B cell (primary cell): Measurements from ENCODE around the gene RET. TPM values are rescaled to one million over a fixed set of nuclear protein-coding genes. Genes with fewer than 3 reads are reported as not detected.

ENCODE experiments used
- ATAC-seq: fragments of 200-7000 bp; cut with Tn5 transposase; one replicate; pipeline ENCODE4 v1.10.0; 2021; ENCODE audit warnings: low read depth, mild to moderate bottlenecking, moderate number of reproducible peaks, moderate library complexity
- CTCF ChIA-PET: fragments of 350-600 bp; sonication (Branson Sonifier 250); formaldehyde crosslinking; loops from one replicate; lab custom pipeline; 2021; ENCODE audit warnings: antibody characterized with exemption, inconsistent platforms; lab: Charles Lee
- POLR2A ChIA-PET: fragments of 350-600 bp; sonication (Branson Sonifier 250); formaldehyde crosslinking; loops from one replicate; lab custom pipeline; 2021; ENCODE audit warnings: antibody characterized with exemption; lab: Charles Lee
- DNase-seq: peaks from one replicate; pipeline ENCODE4 v3.0.0; 2013
- H2AFZ ChIP-seq: 2 replicates; pipeline ENCODE4 v1.6.1; 2012; ENCODE audit warnings: mild to moderate bottlenecking, low read depth, low read length; ENCODE audit not compliant: insufficient read depth, poor library complexity, severe bottlenecking
- H3K27ac ChIP-seq, 2 donors: 1 replicate in 1 of 2; 2 replicates in 1 of 2; pipeline ENCODE4 v1.5.1; 2012 to 2013; ENCODE audit warnings: low read length in 2 of 2, mild to moderate bottlenecking in 2 of 2, moderate library complexity in 1 of 2
- H3K27me3 ChIP-seq, 4 experiments: fragments of 200-600 bp in 1 of 4; sonication (generic) in 1 of 4; replicated peaks in 1 of 4; 1 replicate in 2 of 4; 2 replicates in 2 of 4; pipeline versions ENCODE4 v1.6.1 to v1.7.0; 2013 to 2016; ENCODE audit warnings: low read length in 3 of 4, mild to moderate bottlenecking in 2 of 4, mixed read lengths in 1 of 4, moderate library complexity in 1 of 4; ENCODE audit not compliant: insufficient read depth in 4 of 4, control insufficient read depth in 3 of 4; ENCODE audit errors: control extremely low read depth in 1 of 4
- H3K36me3 ChIP-seq, 2 experiments: replicated peaks in 1 of 2; 1 replicate in 1 of 2; 2 replicates in 1 of 2; pipeline versions ENCODE4 v1.6.1 to v1.7.1; 2013; ENCODE audit warnings: low read length in 1 of 2; ENCODE audit not compliant: insufficient read depth in 2 of 2, control insufficient read depth in 1 of 2; ENCODE audit errors: control extremely low read depth in 1 of 2, extremely low read depth in 1 of 2
- H3K4me1 ChIP-seq, 2 donors: fragments of 200-600 bp in 1 of 2; sonication (generic) in 1 of 2; 1 replicate in 1 of 2; 2 replicates in 1 of 2; pipeline versions ENCODE4 v1.5.1 to v1.6.1; 2013 to 2017; ENCODE audit warnings: low read length in 2 of 2; ENCODE audit not compliant: control insufficient read depth in 2 of 2, insufficient read depth in 2 of 2
- H3K4me2 ChIP-seq: replicated peaks from 2 replicates; pipeline ENCODE3; 2012; ENCODE audit warnings: mild to moderate bottlenecking, low read depth, low read length; ENCODE audit not compliant: poor library complexity, severe bottlenecking
- H3K4me3 ChIP-seq, 5 experiments: fragments of 200-600 bp in 1 of 5; sonication (generic) in 1 of 5; 1 replicate in 3 of 5; 2 replicates in 2 of 5; pipeline versions ENCODE4 v1.5.1 to v1.7.0; 2011 to 2016; ENCODE audit warnings: low read length in 4 of 5, mild to moderate bottlenecking in 4 of 5, low read depth in 2 of 5, control low read depth in 1 of 5, moderate library complexity in 1 of 5; ENCODE audit not compliant: insufficient read depth in 1 of 5; ENCODE audit errors: control extremely low read depth in 1 of 5, extremely low read depth in 1 of 5
- H3K79me2 ChIP-seq: fragments of 200-600 bp; sonication (generic); one replicate; pipeline ENCODE4 v1.6.0; 2016; ENCODE audit warnings: low read length; ENCODE audit not compliant: control insufficient read depth, insufficient read depth
- H3K9ac ChIP-seq: fragments of 200-600 bp; sonication (generic); 2 replicates; pipeline ENCODE4 v1.6.1; 2017; ENCODE audit warnings: mild to moderate bottlenecking, low read length, moderate library complexity
- H3K9me3 ChIP-seq, 3 donors: one replicate each; pipeline versions ENCODE4 v1.6.1 to v1.7.1; 2013; ENCODE audit warnings: low read length in 2 of 3; ENCODE audit not compliant: control insufficient read depth in 2 of 3, insufficient read depth in 1 of 3; ENCODE audit errors: control extremely low read depth in 1 of 3
- H4K20me1 ChIP-seq: 2 replicates; pipeline ENCODE4 v1.6.0; 2012; ENCODE audit warnings: mild to moderate bottlenecking, low read length; ENCODE audit not compliant: insufficient read depth, control insufficient read depth, poor library complexity, severe bottlenecking
- H3K27ac Mint-ChIP-seq: one replicate; pipeline ENCODE4 v1.8.0; 2021; ENCODE audit warnings: mixed read lengths
- H3K27me3 Mint-ChIP-seq: one replicate; pipeline ENCODE4 v1.8.0; 2021; ENCODE audit warnings: mixed read lengths
- H3K4me1 Mint-ChIP-seq: one replicate; pipeline ENCODE4 v1.8.0; 2021; ENCODE audit warnings: mixed read lengths
- H3K4me3 Mint-ChIP-seq: one replicate; pipeline ENCODE4 v1.8.0; 2021; ENCODE audit warnings: mixed read lengths
- H3K9me3 Mint-ChIP-seq: one replicate; pipeline ENCODE4 v1.8.0; 2022; ENCODE audit warnings: mixed read lengths; ENCODE audit not compliant: insufficient read depth
- CTCF ChIP-seq: fragments of 200-600 bp; IDR thresholded peaks from one replicate; pipeline ENCODE4 v1.8.0; 2022; ENCODE audit warnings: antibody characterized with exemption, mild to moderate bottlenecking
- EZH2 ChIP-seq: IDR thresholded peaks from 2 replicates; pipeline ENCODE4 v1.6.1; 2012; ENCODE audit warnings: borderline replicate concordance, low read depth, mild to moderate bottlenecking, moderate library complexity, low read length; ENCODE audit not compliant: insufficient read depth, poor library complexity, severe bottlenecking
- WGBS: methylation state at CpG from one replicate; pipeline ENCODE4 v1.1.5; 2013; ENCODE audit warnings: missing lambda C conversion rate; ENCODE audit not compliant: insufficient coverage; 5-methylcytosine and 5-hydroxymethylcytosine counted together
- intact Hi-C: fragments of 100-400 bp; cut with micrococcal nuclease; formaldehyde crosslinking; loops from one replicate; pipeline ENCODE4 v1.10.0; 2022
- polyA plus RNA-seq: library from polyadenylated mRNA; depleted of rRNA; stranded (reverse); fragments of >200 nt; gene quantifications from 2 replicates; pipeline ENCODE4 v1.2.3, GENCODE V29; 2012
- total RNA-seq, 2 donors: library from RNA; stranded (reverse); fragments of 120-200 nt in 1 of 2; gene quantifications; 1 replicate in 1 of 2; 2 replicates in 1 of 2; pipeline versions ENCODE4 v1.2.3 to v1.2.4, GENCODE V29; 2013 to 2022

Gene RET
- total and polyA plus RNA-seq, 2 donors (not counting 1 experiment from before 2014, with no cell fraction given): 0.16 to 0.27 TPM

GRCh38 chr10:43106256-43107091 lies 29.6 kb downstream of the RET start:
- DNase-seq: no peak
- H3K4me1 Mint-ChIP-seq: peaks cover 17% of the 10 kb centered on the region
- H3K9me3 Mint-ChIP-seq: no peaks in the 10 kb centered on the region
- ChIA-PET POLR2A (interaction anchor here (0.6 kb wide), 1 partner anchor 34 kb away, joined by 5 read pairs; no protein-coding TSS in a partner anchor), CTCF (interaction anchor here (0.6 to 1.6 kb wide), 2 partner anchors 32 to 241 kb away, joined by 3 to 6 read pairs; partner anchors contain the start of gene CSGALNACT2)
- 80% methylated on average over 27 of the region's 28 CpGs for WGBS
- peak overlapping the region; percentile 90 for H3K4me3 Mint-ChIP-seq
- Histone ChIP-seq H3K9ac (no peak overlapping the region), H3K36me3 (no peaks in the 10 kb centered on the region), H3K4me3 (no peak overlapping the region), H2AFZ (peak overlapping the region; percentile 97), H3K27ac (peak overlapping the region in 1 of 2 donors; percentile 11), H3K27me3 (peaks cover 0 to 32% (median 2%) of the 10 kb centered on the region in 4 experiments), H4K20me1 (no peaks in the 10 kb centered on the region), H3K4me1 (peaks cover 15 to 31% of the 10 kb centered on the region in 2 donors), H3K4me2 (peak overlapping the region; percentile 98), H3K9me3 (peaks cover 0 to 4% (median 0%) of the 10 kb centered on the region in 3 donors), H3K79me2 (no peaks in the 10 kb centered on the region)
- peak overlapping the region; percentile 67 for H3K27ac Mint-ChIP-seq
- H3K27me3 Mint-ChIP-seq: peaks cover 16% of the 10 kb centered on the region
- no peak for ATAC-seq
- intact Hi-C loops: loop anchor here (5.0 kb wide), 1 partner anchor 354 kb away; no protein-coding TSS in a partner anchor
- TF ChIP-seq EZH2: no peak
- TF ChIP-seq CTCF: no peak

- intact Hi-C loops: loop anchor here (5.0 kb wide), 1 partner anchor 357 kb away; no protein-coding TSS in a partner anchor
- peaks cover 0 to 4% (median 0%) of the 10 kb centered on the region in 3 donors for H3K9me3 ChIP-seq
- no peak overlapping the region for H3K4me3 ChIP-seq
- no peak overlapping the region for H3K9ac ChIP-seq
- H3K27me3 ChIP-seq: peaks cover 0 to 9% (median 2%) of the 10 kb centered on the region in 4 experiments
- no peaks in the 10 kb centered on the region for H4K20me1 ChIP-seq
- H3K79me2 ChIP-seq: no peaks in the 10 kb centered on the region
- H2AFZ ChIP-seq: no peak overlapping the region
- ATAC-seq: no peak
- WGBS: 91% methylated on average over 12 of the region's 12 CpGs
- no peak overlapping the region for H3K4me2 ChIP-seq
- TF ChIP-seq CTCF (no peak), EZH2 (no peak)
- no peaks in the 10 kb centered on the region for H3K9me3 Mint-ChIP-seq
- no peak overlapping the region for H3K4me3 Mint-ChIP-seq
- POLR2A ChIA-PET: no interaction called here
- peaks cover 15% of the 10 kb centered on the region for H3K4me1 Mint-ChIP-seq
- no peak overlapping the region for H3K27ac Mint-ChIP-seq
- DNase-seq: no peak
- CTCF ChIA-PET: no interaction called here
- peaks cover 15 to 31% of the 10 kb centered on the region in 2 donors for H3K4me1 ChIP-seq
- no peak overlapping the region for H3K27ac ChIP-seq
- no peaks in the 10 kb centered on the region for H3K36me3 ChIP-seq
- H3K27me3 Mint-ChIP-seq: peaks cover under 1% of the 10 kb centered on the region
Measured at GRCh38 chr10:43108951-43109350, 32.1 kb downstream of the RET start.
